Measurements from ENCODE around the gene PRSS21.

DNA sequence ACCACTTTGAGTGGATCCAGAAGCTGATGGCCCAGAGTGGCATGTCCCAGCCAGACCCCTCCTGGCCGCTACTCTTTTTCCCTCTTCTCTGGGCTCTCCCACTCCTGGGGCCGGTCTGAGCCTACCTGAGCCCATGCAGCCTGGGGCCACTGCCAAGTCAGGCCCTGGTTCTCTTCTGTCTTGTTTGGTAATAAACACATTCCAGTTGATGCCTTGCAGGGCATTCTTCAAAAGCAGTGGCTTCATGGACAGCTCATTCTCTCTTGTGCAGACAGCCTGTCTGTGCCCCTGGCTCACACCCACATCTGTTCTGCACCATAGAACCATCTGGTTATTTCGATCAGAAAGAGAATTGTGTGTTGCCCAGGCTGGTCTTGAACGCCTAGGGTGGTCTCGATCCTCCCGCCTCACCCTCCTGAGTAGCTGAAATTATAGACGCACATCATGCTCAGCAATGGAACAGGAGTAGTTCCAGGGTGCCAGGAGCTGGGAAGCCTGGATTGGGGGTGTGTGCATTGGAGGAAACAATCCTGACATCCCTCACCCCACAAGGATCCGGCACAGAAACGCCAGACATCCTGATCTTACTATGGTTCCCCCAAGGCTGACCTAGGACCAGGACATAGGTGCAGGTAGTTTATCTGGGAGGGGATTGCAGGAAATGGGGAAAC, 4.6 kb downstream of the PRSS21 start:
- TF ChIP-seq, protein P1, sequence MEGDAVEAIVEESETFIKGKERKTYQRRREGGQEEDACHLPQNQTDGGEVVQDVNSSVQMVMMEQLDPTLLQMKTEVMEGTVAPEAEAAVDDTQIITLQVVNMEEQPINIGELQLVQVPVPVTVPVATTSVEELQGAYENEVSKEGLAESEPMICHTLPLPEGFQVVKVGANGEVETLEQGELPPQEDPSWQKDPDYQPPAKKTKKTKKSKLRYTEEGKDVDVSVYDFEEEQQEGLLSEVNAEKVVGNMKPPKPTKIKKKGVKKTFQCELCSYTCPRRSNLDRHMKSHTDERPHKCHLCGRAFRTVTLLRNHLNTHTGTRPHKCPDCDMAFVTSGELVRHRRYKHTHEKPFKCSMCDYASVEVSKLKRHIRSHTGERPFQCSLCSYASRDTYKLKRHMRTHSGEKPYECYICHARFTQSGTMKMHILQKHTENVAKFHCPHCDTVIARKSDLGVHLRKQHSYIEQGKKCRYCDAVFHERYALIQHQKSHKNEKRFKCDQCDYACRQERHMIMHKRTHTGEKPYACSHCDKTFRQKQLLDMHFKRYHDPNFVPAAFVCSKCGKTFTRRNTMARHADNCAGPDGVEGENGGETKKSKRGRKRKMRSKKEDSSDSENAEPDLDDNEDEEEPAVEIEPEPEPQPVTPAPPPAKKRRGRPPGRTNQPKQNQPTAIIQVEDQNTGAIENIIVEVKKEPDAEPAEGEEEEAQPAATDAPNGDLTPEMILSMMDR (IDR thresholded peaks at IDR 0.05) = no peak
- no peak for TF ChIP-seq POLR2A (IDR thresholded peaks at IDR 0.05)
